NK-92 (cell line): ENCODE measurements around the gene TUT7.
"Not testable (repeated sequence)": the region's sequence is repeated elsewhere in the genome, so short reads cannot be mapped to it uniquely, and the experiment has no call there.

Experiments
- DNase-seq: peaks from one replicate; lab custom pipeline; 2025; ENCODE audit not compliant: unreplicated experiment; lab: John Stamatoyannopoulos, UW

The TUT7 gene, protein sequence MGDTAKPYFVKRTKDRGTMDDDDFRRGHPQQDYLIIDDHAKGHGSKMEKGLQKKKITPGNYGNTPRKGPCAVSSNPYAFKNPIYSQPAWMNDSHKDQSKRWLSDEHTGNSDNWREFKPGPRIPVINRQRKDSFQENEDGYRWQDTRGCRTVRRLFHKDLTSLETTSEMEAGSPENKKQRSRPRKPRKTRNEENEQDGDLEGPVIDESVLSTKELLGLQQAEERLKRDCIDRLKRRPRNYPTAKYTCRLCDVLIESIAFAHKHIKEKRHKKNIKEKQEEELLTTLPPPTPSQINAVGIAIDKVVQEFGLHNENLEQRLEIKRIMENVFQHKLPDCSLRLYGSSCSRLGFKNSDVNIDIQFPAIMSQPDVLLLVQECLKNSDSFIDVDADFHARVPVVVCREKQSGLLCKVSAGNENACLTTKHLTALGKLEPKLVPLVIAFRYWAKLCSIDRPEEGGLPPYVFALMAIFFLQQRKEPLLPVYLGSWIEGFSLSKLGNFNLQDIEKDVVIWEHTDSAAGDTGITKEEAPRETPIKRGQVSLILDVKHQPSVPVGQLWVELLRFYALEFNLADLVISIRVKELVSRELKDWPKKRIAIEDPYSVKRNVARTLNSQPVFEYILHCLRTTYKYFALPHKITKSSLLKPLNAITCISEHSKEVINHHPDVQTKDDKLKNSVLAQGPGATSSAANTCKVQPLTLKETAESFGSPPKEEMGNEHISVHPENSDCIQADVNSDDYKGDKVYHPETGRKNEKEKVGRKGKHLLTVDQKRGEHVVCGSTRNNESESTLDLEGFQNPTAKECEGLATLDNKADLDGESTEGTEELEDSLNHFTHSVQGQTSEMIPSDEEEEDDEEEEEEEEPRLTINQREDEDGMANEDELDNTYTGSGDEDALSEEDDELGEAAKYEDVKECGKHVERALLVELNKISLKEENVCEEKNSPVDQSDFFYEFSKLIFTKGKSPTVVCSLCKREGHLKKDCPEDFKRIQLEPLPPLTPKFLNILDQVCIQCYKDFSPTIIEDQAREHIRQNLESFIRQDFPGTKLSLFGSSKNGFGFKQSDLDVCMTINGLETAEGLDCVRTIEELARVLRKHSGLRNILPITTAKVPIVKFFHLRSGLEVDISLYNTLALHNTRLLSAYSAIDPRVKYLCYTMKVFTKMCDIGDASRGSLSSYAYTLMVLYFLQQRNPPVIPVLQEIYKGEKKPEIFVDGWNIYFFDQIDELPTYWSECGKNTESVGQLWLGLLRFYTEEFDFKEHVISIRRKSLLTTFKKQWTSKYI (N-terminal part only)

DNA sequence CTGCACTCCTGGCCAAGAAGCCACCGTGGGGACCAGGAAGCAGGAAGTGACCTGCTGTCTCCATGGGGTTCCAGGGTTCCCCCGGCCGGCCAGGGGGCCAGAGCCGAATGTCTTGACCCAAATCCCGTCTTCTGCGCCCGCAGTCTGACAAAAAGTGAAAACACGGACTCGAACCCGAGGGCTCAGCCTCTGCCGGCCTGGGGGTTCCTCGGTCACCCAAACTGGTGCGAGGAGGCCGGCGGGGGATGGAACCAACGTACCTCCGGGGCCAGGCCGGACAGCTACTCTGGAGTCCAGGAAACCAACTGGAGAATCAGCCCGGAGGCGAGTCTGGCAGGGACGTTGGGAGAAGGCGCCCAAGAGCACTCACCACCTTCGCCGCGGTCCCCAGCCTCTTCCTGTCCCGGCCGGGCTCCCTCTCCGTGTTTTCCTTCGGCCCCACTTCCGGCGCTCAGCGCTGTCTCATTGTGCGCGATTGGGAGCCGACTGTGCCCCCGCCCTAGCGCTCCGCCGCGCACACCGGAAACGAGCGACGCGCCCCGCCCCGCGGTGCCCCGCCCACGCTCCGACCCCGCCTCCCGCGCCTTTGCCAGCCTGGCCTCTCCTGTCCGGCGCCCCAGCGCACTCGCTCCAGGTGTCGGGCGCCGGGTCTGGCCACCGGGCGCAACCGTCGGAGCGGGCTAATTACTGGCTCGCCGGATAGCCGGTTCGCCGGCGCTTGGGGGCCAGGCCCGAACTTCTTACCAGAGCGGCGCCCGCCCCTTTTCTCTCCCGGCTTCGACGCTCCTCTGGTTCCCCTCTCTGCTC lies at the start of gene TUT7:
TUT7 (minus strand) TSS at position 400 of the 807 bp plus-strand sequence. CDS start 1,211 bp downstream, outside the sequence.
- peak; percentile 50 for DNase-seq

DNA sequence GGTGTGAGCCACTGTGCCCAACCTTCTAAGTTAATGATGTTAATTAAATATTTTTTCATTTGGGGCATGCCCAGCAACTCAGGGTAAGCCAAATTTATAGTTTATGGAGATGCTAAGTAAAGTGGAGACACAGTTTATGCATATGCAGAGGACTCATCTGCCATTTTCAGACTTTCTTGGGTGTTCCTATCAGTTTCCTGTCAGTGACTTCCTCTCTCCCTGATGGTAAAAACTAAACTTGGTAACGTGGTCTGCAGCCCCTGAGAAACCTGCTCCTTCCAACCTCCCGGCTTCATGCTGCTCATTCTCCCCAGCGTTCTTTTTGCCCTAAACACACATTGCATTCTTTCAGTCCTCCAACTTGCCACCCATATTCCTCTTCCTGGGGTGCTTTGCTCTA lies 48.4 kb upstream of the TUT7 start:
- no peak for DNase-seq

DNA sequence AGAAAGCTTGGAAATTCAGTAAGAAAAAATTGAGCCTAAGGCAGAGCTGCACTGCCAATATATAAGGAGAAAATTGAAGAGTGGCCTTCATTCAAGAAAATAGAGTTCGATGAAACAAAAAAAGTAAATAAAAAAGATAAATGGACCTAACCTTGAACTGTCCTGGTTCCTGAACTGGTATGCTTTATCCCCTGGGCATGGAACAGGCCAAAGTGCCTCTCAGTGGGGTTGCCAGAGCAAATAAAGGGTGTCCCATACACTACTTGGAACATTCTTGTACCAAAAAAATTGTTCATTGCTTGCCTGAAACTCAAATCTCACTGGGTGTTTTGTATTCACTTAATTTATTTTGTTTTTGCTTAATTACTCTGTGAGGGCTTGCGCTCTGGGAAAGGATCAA lies 42.2 kb upstream of the TUT7 start:
- no peak for DNase-seq

DNA sequence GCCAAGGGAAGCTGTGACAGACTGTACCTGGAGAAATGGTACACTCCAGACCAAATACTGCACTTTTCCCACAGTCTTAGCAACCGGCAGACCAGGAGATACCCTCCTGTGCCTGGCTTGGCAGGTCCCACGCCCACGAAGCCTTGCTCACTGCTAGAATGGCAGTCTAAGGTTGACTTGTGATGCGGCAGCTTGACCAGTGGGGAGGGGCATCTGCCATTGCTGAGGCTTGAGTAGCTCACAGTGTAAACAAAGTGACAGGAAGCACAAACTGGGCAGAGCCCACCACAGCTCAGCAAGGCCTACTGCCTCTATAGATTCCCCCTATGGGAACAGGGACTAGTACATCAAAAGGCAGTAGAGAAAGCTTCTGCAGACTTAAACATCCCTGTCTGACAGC lies 36.0 kb upstream of the TUT7 start:
- not testable (repeated sequence) for DNase-seq

DNA sequence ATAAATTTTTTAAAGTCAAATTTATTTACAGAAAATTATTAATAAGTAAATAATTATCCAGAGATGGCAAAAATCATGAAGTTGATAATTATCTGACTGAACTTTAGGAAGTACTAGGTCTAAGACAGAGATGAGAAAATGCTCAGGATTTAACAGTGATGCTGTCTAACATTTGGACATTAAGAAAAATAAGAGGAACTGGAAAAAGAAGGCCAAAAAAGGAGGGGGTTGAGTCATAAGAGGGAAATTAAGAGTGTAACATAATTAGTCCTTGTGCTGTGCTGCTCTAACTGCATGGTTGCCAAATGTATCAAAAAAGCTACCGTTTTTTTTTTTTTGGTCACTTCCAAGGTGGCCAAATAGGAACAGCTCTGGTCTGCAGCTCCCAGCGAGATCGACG lies 35.4 kb upstream of the TUT7 start:
- no peak for DNase-seq

DNA sequence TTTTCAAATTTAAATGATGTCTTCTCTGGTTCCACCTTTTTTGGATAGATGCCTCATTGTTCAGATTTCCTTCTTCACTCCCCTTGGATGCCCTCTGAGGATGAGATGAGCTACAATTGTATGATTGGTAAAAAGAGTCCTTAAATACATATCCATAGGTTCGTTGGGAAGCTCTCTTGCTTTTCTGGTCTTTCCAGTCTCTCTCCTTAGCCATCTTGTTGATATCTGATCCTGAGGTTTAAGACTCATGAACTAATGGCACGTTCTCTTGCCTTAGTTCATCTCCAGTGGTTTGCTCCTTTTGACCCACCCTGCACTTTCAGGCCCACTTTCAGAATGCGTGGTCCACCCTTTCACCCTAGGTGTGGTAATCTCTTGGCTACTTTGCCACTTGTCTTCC lies 33.2 kb upstream of the TUT7 start:
- no peak for DNase-seq

DNA sequence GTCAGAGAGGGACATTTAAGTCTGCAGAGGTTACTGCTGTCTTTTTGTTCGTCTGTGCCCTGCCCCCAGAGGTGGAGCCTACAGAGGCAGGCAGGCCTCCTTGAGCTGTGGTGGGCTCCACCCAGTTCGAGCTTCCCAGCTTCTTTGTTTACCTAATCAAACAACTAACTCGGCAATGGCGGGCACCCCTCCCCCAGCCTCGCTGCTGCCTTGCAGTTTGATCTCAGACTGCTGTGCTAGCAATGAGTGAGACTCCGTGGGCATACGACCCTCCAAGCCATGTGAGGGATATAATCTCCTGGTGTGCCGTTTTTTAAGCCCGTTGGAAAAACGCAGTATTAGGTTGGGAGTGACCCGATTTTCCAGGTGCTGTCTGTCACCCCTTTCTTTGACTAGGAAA lies 28.8 kb upstream of the TUT7 start:
- DNase-seq: not testable (repeated sequence)

DNA sequence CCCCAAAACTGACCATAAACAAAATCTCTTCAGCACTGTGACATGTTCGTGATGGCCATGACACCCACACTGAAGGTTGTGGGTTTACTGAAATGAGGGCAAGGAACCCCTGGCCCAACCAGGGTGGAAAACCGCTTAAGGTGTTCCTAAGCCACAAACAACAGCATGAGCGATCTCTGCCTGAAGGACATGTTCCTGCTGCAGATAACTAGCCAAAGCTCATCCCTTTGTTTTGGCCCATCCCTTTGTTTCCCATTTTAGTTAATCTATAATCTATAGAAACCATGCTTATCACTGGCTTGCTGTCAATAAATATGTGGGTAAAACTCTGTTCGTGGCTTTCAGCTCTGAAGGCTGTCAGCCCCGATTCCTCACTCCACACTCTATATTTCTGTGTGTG lies 21.8 kb upstream of the TUT7 start:
- no peak for DNase-seq

DNA sequence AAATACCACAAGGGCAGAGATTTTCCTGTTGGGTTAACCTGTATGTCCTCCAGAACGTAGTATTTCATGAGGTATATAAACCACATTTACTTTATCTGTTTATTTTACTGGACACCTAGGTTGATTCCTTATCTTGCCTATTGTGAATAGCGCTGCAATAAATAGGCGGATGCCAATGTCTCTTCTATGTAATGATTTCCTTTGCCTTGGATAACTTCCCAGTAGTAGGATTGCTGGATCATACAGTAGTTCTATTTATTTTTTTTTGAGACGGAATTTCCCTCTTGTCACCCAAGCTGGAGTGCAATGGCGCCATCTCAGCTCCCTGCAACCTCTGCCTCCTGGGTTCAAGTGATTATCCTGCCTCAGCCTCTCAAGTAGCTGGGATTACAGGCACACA lies 15.6 kb upstream of the TUT7 start:
- DNase-seq: no peak

DNA sequence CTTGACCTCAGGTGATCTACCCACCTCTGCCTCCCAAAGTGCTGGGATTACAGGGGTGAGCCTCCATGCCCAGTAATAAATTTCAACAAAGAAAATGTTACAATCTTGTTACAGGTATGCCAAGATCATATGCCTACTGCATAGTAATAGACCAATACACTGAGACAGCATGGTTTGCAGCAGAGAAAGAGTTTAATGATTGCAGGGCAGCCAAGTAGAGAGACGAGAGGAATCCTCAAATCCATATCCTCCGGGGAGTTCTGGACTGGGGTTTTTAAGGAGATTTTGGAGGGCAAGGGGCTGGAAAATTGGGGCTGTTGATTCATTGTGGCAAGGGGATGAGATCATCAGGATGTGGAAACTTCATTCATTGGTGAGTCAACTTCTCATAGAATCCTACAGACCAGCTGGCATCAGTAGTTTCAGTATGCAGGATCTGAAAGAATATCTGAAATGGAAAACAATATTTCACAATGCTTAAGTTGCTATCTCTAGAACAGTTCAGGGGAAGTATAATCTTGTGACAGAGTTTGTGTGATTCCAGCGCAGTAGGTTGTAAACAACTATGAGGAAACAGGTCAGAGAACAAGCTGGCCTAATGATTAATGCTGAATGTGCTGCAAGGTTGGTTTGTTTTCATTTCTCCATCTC lies 14.8 kb upstream of the TUT7 start:
- no peak for DNase-seq

DNA sequence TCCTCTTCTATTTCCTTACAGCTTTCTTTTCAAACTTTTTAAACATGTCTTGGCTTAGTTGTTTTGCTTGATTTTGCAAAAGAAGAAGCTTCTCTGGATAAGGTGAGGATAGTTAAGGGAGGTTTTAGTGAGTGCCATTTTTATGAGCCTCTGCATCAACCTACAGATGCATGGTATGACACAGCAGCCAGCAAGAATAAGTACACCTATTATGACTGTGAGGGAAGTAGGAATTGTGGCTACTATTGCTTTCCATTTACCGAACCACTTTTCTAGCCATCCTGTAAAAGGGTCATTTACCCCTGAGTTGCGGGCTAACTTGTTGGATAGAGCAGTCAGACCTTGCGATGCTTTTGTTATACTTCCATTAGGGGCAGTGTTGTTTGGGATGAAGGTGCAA lies 7.0 kb upstream of the TUT7 start:
- DNase-seq: no peak

DNA sequence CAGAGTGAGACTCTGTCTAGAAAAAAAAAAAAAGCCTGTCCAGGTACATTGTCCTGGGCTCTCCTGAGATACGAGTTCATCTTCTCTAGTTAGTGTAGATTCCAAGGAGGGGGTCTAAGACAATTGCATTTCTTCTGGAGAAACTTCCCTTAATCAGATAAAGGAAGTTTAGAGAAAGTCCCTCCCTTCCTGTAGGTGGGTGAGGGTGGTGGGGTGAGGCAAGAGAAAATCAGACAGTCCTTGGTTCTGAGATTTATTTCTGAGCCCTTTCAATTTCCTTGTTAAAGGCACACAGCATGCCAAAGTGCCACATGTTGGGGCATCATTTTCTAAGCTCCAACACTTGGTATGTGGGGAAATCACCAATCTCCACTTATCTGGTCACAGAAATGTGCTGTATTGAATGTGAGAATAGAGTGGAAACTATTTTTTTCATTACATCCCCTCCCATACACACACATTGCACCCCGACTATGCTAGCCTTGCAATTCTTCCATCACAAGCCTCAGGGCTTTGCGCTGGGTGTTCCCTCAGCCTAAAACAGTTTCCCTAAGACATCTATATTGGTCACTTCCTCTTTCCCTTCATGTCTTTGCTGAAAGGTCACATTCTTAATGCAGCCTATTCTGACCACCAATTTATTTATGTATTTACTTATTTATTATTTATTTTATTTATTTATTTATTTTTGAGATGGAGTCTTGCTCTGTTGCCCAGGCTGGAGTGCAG lies 5.1 kb upstream of the TUT7 start:
- no peak for DNase-seq

DNA sequence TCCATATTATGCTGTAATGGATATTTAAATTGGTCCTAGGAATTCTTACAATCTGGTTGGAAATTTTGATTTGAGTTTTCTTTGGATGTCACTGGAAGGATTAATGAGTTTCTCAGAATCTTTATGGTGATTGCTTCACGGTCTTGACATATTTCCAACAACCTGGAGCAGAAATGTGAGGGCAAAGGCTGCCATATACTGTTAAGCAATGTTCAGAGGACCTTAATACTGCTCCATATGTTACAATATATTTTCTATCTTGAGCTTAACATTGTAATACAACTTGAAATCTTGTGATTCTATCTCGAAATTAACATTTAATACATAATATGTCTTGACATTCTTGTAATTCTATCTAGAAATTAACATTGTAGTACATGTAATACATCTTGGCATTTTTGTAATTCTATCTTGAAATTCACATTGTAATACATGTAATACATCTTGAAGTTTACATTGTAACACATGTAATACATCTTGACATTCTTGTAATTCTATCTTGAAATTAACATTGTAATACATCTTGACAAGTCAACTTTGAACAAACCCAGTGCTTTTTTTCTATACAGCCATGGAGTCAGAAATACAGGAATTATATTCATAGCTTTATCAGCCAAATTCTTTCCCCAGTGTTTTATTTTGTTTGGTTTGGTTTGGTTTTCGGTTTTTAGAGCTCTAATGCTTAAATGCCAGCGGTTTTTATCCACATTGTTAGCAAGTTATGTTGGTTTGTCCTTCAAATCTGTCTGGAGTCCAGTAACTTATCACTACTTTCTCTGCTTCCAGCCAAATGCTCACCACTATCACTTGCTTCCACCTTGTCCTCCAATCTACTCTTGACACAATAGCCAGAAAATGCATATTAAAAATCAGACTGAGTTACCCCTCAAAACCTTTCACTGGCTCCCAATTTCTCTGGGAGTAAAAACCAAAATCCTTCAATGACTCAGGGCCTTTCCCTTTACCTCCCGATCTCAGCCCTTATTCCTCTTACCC lies 3.0 kb upstream of the TUT7 start:
- DNase-seq: no peak

DNA sequence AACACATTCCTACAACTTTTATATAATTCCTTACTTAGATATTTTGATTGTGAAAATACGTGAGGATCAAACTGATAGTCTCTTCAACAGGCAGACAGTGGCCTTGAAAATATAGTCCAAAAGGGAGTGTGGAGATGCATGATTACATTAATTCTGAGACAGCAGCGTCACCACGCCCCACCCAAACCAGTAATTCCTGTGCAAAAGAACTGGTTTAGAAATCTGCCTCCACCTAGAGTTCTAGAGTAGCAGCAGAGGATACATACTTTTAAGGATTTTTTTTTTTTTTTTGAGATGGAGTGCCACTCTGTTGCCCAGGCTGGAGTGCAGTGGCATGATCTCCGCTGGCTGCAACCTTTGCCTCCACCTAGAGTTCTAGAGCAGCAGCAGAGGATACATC lies 1.6 kb upstream of the TUT7 start:
- DNase-seq: no peak

DNA sequence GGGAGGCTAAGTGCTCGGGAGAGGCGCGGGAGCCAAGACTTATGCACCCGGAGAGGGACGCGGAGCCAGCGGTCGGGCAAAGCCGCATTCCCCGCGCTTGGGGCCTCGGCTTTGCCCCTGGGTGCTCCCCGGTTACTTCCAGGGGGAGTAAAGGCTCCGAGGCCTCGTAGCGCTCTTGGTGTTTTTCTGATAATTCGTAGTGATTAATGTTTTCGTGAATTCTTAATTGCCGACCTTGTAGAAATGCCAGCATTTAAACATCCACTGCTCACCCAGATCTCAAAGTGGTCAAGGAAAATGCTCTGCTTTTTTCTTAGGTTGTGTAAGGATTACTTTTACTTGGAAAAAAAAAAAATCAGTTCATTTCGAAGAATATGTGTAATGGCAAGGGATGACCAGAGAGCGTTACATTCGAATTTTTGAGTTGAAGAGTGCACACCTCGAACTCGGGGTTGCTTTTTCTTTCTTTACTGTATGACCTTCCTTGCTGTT lies 654 bp upstream of the TUT7 start:
- DNase-seq: no peak

DNA sequence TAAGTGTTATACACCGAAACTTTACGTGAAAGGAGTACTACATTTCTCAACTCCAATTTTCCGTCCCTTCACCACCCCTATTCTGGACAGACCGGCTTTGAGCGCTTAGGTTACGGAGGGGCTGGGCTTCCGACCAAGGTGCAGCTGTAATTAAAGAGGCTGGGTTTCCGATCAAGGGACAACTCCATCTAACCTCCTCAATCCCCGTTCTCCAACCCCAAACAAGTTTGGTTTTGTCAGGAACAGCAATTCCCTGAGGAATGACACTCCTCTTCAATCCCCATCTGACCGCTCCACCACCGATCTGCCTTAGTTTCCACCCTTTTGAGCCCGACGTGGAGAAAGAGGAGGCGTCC lies 577 bp downstream of the TUT7 start:
- no peak for DNase-seq

DNA sequence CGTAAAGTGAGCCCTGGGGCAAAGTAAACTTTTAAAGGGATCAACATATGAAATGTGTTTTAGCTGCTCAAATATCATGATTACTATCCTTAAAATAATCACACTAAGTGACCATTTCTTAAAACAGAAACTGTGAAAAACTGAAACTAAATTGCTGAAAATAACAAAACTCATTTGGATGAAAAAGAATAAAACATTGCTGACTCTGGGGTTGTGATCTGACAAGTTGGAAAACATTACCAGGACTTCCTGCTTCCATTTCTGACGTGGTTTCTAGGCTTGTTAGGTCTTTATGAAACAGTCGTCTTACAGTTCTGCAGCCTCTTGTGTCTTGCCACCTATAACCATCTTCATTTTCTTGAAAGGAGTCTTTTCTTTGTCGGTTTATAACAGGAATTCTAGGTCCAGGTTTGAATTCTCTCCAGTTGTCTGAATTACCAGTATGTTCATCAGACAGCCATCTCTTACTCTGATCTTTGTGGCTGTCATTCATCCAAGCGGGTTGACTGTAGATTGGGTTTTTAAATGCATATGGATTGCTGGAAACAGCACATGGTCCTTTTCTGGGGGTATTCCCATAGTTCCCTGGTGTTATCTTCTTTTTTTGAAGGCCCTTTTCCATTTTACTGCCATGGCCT lies 1.7 kb downstream of the TUT7 start:
- no peak for DNase-seq

DNA sequence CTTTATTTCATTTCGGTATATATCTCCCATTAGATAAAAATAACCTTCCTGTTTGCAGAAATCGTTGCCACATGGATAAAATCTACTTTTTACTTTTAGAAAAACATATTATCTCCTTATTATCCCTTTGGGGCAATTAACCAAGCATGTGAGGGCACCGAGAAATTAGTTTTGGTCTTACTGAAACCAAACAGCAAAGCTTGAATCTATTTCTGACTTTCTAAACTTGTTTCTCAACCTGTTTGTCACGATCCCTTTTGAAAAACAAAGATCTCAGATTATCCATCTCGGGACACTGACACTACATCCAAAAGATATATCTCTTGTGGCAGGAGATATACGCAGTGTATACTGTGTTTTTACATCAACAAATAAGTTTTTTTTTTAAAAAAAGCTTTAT lies 2.3 kb downstream of the TUT7 start:
- DNase-seq: no peak
